Measurements from ENCODE around the gene NHS. TPM values are rescaled to one million over a fixed set of nuclear protein-coding genes. Genes with fewer than 3 reads are reported as not detected.

Gene NHS
- total RNA-seq, 1 experiment from 2014 or later = 5.4 TPM

DNA sequence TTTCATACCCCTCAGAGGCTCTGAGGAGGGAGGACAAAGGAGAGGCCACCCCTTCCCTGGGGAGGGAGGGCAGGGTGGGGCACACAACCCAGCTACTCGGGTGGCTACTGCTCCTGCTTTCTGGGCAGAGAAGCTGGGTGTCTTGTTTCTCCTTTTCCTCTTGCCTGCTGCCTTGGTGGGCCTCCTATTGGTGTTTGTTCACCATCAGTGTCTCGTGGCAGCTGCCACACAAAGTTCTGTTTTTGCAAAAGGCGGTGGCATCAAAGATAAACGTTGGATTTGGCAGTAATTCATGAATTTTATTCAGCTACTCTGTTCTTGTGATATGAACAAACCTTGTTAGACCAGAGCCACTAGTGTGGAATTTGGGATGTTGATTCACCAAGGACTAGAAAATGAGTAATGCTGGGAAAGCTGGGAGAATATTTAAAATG lies 209.3 kb downstream of the NHS start:
- peak; percentile 71 for DNase-seq (ENCODE audit: low read depth)

DNA sequence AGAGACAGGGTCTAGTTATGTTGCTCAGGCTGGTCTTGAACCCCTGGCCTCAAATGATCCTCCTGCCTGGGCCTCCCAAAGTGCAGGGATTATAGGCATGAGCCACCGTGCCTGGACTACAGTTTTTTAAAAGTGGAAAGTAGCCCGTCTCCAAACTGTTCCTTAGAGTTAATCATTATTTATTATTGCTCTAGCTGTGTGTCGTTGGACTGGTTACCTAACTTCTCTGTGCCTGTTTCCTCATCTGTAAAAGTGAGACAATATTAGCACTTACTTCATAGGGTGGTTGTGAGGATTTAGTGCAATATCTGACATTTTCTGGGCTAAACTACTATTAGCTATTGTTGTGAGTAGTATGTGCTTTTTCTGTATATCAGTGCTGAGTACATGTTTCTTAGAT lies 210.0 kb downstream of the NHS start:
- DNase-seq (ENCODE audit: low read depth) = no peak

DNA sequence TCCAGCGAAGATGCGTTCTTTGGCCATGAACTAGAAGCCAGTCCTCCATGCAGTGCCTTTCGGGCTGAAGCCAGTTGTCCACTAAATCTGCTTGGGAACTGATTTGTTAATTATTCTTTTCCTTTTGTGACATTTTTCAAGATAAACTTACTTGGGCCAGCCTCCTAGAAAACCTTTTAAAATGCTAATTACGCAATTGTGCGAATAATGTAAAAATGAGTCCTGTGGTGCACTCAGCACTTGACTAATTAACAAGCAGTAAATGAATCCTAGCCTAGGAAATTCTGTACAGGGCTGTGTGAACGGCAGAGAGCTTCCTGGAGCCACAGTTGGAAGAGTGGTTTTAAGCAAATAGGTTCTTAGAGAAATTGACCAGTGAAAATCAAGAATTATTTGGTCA lies 212.4 kb downstream of the NHS start:
- DNase-seq (ENCODE audit: low read depth) = no peak

DNA sequence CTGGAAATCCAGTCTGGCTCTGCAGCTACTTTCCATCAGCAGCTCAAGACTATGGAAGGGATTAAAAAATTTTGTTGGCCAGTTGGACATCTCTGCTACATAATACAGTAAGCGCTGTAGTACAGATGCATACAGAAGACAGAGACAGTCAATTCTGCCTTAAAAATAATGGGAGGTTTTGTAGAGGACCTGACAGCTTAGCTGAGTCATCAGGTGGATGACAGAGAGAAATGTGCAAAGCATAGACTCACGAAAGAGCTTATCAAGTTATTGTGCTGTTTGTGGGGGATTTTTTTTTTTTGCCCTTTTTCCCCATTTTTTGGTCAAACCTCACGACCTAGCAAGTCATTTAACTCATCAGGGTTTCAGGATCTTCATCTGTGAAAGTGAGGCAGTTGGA lies 213.3 kb downstream of the NHS start:
- DNase-seq (ENCODE audit: low read depth) = peak; percentile 29

DNA sequence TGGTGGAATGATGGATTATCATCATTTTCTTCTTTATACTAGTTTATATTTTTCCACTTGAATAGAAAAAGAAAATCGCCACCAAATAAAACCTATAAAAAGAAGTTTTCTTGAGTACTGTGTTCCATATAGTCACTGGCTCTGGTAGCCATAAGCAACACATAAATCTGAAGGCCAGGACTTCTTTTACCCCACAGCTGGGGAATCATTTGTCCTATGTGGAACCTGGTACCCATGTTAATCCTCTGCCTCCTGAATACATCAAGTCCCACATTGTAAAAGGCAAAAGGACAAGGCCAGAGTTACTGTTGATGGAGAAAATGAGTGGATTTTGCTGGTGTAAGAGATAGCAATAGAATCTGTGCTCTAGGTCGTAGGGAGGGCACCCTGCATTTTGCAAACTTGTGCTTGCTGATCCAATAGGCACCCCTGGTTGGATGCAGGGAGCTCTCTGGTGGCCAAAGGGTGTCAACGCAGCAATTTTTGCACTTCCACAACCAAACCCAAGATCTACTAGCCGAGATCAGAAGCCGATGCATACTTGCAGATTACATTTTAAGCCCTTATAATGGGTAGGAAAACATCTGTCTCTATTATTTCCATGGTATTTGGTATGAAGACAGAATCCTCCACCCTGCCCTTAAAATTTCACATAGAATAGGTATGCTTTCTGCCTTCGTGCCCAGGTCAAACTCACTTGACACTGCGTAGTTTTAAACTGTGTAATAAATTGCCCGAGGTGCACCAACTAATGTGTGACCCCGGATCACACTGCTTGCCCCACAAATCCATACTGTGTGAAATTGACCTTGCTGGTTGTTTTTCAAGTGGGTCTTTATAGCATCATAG lies 216.1 kb downstream of the NHS start:
- DNase-seq (ENCODE audit: low read depth) = peak; percentile 76

- DNase-seq (ENCODE audit: low read depth) = peak; percentile 71
Measured at GRCh38 chrX:17591741-17592110, 216.7 kb downstream of the NHS start.

- peak; percentile 23 for DNase-seq (ENCODE audit: low read depth)
Measured at GRCh38 chrX:17592117-17592516, 217.1 kb downstream of the NHS start.

DNA sequence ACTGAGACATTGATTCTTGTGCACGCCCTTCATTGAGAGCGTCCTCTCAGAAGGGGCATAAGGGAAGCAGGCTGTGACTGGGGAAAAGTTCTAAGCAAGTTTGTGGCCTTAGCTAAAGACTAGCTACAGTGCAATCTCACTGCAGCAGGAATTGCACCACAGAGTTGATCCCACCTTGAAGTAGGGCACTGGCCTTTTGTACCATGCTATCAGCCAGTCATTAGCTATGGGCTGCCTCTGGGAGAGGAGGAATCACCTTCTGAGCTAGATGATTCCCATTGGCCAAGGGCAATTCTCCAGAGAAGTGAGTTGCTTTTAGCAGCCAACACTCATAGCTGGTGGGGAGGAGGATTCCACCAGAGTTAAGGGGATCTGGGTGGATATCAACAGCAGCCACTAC lies 219.7 kb downstream of the NHS start:
- DNase-seq (ENCODE audit: low read depth) = no peak

- peak; percentile 85 for DNase-seq (ENCODE audit: low read depth)
Measured at GRCh38 chrX:17595456-17596035, 220.5 kb downstream of the NHS start.

GRCh38 chrX:17596061-17596460 lies 221.1 kb downstream of the NHS start:
- DNase-seq (ENCODE audit: low read depth) = peak; percentile 61

DNA sequence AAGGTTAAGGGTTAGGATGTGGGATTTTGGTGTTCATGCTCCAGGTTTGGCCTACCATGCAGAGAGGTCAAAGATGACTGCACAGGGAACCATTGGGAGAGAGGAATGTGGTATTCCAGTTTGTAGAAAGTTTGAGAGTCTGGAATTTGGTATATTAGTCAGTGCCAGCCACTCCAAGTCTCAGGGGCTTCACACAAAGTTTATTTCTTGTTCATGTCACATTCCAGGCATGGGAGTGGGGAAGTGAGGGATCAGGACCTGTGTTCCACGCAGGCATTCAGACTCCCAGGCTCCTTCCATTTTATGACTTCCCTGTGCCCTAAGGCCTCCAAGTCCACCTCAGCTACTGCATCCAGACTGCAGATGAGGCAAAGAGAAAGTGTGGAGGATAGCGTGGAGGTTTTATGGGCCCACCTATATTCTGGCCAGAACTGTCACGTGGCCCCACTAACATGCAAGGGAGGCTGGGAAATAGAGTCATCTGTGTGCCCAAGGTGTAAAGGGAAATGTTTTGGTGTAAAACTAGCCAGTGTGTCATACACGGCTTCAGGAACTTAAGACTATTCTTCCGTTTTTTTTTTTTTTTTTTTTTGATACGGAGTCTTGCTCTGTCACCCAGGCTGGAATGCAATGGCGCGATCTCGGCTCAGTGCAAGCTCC lies 221.7 kb downstream of the NHS start:
- peak; percentile 26 for DNase-seq (ENCODE audit: low read depth)

DNA sequence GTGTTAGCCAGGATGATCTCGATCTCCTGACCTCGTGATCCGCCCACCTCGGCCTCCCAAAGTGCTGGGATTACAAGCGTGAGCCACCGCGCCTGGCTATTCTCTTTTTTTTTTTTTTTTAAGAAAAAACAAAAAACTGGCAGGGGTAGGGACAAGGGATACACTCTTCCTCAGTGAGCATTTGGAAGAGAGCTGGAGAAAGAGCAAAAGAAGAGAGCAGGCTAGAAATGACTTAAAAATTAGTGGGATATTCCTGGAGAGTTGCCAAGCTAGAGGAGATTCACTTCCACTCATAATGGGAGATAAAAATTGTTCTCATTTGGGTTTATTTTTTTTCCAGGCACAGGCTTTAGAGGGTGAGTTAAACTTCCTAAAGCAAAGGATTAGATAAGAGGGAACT lies 222.3 kb downstream of the NHS start:
- DNase-seq (ENCODE audit: low read depth) = no peak

DNA sequence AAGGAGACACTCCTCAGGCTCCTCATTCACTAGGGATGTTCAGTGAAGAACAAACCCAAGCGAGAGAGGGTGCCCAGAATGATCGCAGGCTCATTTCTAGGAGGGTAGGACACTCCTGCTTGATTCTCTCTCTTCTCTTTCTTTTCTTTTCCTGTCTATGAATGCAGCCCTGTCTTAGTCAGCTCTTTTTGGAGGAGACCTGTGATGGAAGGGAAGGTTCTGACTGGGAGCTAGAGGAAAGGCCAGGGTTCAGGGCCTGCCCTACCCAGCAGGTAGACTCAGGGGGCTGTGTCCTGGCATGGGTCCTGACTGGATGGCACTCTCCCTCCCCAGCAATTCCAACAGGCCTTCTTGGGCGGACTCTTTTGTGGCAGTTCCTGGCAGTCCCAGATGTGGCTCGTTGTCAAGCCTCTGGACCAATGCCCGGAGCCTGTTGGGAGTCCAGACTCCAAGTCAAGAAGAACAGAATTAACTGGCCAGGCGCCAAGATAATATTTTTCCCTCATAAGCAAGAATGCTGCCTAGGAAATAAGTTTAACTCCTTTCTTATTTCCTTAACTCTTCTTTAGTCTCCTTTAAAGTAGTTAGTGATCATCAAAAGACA lies 222.9 kb downstream of the NHS start:
- DNase-seq (ENCODE audit: low read depth) = no peak

- DNase-seq (ENCODE audit: low read depth) = no peak
Measured at GRCh38 chrX:17601441-17602200, 226.6 kb downstream of the NHS start.

DNA sequence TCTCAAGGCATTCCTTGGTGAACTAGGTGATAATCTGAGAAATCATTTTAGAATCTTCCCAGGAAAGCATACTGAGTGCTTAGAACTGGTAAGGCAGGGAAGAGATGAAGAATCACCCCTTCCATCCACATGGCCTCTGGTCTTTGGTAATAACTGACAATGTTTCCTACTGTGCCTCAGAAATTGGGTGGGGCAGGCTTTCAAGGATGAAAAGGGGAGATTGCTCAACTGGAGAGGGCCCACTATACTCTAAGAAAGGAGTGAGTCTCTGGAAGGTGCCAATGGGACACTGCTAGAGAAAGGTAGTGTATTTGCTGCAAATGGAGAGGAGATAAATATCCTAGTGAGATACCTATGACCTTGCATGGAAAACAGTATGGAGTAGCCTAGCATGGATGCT lies 227.2 kb downstream of the NHS start:
- DNase-seq (ENCODE audit: low read depth) = no peak

DNA sequence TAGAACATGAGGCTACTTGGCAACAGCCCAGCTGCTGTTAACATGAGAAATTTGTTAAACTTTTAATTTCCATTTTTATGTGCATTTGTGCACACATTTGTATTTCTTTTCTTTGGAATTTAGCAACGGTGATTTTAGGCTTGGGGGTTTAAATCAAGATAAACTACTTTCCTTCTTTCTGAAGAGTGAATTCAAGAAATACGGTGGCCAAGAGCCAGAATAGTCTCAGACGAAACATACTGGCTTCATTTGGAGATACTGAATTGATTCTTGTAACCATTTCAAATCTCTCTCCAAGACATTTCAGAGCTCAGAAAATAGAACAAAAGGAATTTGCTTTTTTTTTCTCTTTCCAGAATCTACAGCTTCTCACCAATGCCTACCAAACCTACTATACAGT lies 228.2 kb downstream of the NHS start:
- no peak for DNase-seq (ENCODE audit: low read depth)

DNA sequence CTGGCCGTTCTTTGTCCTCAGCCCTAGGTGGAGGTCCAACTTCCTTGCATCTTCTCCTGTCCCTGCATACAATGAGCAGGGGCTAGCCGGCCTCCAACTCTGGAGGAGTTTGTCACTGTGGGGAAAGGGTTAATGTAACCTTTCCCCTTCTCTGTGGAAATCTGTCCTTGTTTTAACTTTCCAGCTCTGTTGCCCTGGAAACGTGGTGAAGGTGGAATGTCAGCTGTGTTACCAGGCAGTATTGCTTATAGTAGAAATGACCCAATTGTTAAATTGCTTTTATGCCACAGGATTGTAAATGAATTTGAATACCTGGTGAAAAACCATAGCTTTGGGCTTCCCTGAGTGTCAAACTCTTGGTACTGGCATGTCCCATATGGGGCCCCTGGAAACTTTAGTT lies 230.7 kb downstream of the NHS start:
- DNase-seq (ENCODE audit: low read depth) = no peak

GRCh38 chrX:17606231-17606630 lies 231.2 kb downstream of the NHS start:
- DNase-seq (ENCODE audit: low read depth) = no peak

DNA sequence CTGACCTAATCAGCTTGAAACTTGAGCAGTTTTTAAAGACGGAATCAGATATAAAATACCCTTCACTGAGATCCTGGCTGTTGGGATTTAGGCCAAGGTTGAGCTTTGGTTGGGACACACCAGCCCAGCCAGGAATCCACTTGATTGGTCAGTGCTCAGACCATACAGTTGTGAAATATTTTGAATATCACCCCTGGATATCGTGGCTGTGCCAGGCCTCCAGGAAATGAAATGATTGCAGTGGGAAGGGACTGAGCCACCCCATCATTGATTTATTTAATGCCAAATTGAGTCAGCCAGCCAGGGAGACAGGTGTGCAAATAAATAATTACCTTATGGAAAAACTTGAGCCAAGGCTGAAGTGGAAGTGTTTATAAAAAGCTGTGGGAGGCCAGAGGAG lies 233.9 kb downstream of the NHS start:
- DNase-seq (ENCODE audit: low read depth) = peak; percentile 30

- DNase-seq (ENCODE audit: low read depth) = no peak
Measured at GRCh38 chrX:17610788-17611187, 235.8 kb downstream of the NHS start.

GRCh38 chrX:17613979-17614588 lies 239.1 kb downstream of the NHS start:
- peak; percentile 64 for DNase-seq (ENCODE audit: low read depth)

Measured in HT1080 (cell line).